GM08714 (cell line): ENCODE results near the gene TCTN2.

Experiments
- H3K4me3 ChIP-seq: fragments of 200-500 bp; sonication (Bioruptor generic); 2 replicates; pipeline ENCODE4 v1.5.1; 2014; ENCODE audit warnings: mild to moderate bottlenecking, low read length, inconsistent platforms
- ZNF274 ChIP-seq: IDR thresholded peaks from 2 replicates; pipeline ENCODE4 v1.6.1; 2012; ENCODE audit warnings: mild to moderate bottlenecking, low read depth, low read length

Gene TCTN2

GRCh38 chr12:123743002-123743401, 72.1 kb downstream of the TCTN2 start:
- H3K4me3 ChIP-seq, result no peak overlapping the region
- TF ChIP-seq ZNF274, result no peak

DNA sequence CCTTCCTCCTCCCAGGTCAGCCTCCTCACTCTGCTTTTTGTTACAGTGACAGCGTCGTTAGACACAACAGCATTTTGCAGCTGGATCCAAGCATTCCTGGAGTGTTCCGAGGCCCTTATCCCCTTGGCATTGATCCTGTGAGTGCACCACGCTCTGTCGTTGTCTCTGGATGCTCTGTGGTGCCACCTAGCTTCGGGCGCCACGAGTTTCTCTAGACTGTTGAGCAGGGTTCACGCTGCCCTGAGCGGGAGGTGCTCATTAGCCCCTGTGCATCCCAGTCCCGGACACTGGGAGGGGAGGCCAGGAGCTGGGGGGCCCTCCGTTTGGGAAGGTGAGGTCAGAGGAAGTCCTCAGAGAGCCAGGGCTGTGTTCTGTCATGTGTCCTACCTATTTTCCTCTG, 73.9 kb downstream of the TCTN2 start:
- no peak for TF ChIP-seq ZNF274
- no peak overlapping the region for H3K4me3 ChIP-seq

DNA sequence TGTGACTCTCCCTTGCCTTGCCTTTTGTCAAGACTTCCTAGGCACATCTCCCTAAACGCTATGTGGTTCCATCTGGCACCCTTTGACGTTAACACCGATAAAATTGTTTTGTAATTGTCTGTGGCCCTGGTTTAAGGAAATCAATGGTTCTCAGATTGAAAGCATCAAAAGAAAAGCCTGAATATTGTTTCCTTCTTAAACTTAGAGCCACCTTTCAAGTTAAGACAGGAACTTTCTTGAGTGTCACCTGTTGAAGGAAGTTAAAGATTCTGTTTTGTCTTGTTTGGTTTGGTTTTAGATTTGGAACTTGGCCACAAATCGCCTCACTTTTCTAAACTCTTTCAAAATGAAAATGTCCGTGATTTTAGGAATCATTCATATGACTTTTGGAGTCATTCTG, 76.4 kb downstream of the TCTN2 start:
- TF ChIP-seq ZNF274, result no peak
- no peak overlapping the region for H3K4me3 ChIP-seq

DNA sequence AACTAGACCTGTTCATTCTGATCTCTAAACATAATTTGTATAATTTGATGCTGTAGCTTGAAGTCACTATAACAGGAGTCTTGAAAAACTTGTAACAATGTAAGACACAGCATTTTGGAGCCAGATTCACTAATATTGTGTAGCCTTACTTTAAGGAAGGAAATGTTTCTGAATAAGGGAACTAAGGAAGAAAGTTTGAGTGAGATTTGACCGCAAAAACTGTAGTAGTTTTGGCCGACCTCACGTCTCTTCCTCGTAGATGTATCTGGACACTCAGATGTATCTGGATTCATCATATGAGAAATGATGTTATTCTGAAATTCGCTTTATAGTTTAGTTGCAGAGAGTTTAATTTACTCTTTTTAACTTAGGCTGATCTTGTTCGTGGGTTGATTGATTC, 77.2 kb downstream of the TCTN2 start:
- TF ChIP-seq ZNF274, result no peak
- H3K4me3 ChIP-seq, result no peak overlapping the region

GRCh38 chr12:123748661-123749060, 77.7 kb downstream of the TCTN2 start:
- H3K4me3 ChIP-seq, result no peak overlapping the region
- no peak for TF ChIP-seq ZNF274

GRCh38 chr12:123749355-123749754, 78.4 kb downstream of the TCTN2 start:
- no peak overlapping the region for H3K4me3 ChIP-seq
- TF ChIP-seq ZNF274, result no peak

- TF ChIP-seq ZNF274, result no peak
- no peak overlapping the region for H3K4me3 ChIP-seq
These were observed 79.3 kb downstream of the TCTN2 start for GRCh38 chr12:123750159-123750656.

GRCh38 chr12:123752046-123752445, 81.1 kb downstream of the TCTN2 start:
- TF ChIP-seq ZNF274, result no peak

GRCh38 chr12:123754041-123754772, 83.3 kb downstream of the TCTN2 start:
- TF ChIP-seq ZNF274, result no peak
- H3K4me3 ChIP-seq, result no peak overlapping the region

More at GRCh38 chr12:123752046-123752445, 81.1 kb downstream of the TCTN2 start:
- no peak overlapping the region for H3K4me3 ChIP-seq

DNA sequence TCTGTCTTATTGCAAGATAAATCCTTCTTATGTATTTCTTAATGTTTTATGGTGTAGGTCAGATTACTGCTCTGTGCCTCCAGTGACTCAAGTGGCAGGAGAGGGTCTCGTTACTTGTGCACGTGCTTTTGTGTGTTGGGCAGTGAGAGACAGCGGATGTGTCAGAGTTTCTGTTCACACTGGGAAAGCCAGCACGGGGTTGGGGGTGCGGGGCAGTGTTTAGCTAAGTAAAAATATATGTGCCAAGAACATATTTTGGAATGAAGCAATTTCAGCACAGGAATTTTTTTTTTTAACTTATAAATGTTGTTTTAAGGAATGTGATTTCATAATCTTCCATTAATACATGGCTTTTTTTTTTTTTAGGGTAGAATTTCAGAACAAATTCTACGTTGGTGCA, 86.6 kb downstream of the TCTN2 start:
- no peak overlapping the region for H3K4me3 ChIP-seq
- no peak for TF ChIP-seq ZNF274
